ENCODE results near the gene CD96.
A peak's percentile ranks its signal among the peaks of the same experiment; 100 is the strongest.

Gene CD96

DNA sequence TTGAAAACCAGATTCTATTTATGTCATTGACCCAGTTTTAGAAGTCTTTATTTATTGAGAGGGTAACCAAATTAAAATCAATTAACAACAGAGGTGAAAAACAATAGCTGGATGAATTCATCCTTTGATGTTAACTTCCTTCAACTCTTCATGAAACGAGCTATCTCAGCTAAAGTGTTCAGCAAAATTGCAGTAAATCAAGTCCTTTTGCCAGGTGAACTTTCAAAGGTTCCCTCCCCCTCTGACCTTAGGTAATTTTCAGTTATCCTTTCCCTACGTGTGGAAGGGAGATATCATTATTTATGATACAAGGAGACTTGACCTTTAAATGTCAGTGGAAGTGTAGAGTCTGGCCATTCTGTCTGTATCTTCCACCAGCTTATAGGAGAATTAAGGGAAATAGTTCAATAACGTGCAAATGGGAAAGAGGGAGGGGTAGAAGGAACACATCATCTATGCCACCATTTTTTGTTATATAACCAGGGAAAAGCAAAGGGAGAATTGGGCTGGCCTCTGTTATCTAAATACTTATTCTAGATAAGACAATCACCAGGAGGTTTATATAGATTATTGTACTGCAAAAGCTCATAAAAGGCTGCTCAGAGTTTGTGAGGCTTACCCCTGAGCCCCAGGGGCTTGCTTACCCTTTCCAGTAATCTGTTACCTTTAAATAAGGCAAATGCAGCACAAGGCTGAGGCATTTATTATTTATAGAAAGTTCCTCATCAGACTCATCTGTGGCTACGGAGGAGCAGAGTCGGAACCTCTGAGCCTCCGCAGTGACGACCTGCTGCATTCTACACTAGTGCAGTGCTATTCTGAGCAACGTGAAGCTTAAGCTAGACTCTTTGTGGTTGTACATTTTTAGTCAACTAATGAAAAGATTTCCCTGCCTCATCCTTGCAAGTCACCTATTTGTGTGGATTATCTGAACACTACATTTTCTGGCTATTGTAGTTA is 150.9 kb downstream of the CD96 start:
- no peak overlapping the region for H3K4me3 ChIP-seq (ENCODE audit: extremely low read depth, insufficient read depth, low read length, poor library complexity, severe bottlenecking)
- H3K9me3 ChIP-seq (ENCODE audit: control insufficient read depth, low read length): no peaks in the 10 kb centered on the region
- 93 to 96% methylated on average over 4 to 5 of the region's 8 CpGs for WGBS, 2 experiments (ENCODE audit: insufficient coverage in 2 of 2)
- H3K27ac ChIP-seq (ENCODE audit: low read depth, low read length, severe bottlenecking): no peak overlapping the region
- H3K36me3 ChIP-seq (ENCODE audit: control insufficient read depth, insufficient read depth, low read length): no peaks in the 10 kb centered on the region
- H3K4me1 ChIP-seq (ENCODE audit: control insufficient read depth, insufficient read depth, low read length, poor library complexity, severe bottlenecking): peaks cover 57% of the 10 kb centered on the region

DNA sequence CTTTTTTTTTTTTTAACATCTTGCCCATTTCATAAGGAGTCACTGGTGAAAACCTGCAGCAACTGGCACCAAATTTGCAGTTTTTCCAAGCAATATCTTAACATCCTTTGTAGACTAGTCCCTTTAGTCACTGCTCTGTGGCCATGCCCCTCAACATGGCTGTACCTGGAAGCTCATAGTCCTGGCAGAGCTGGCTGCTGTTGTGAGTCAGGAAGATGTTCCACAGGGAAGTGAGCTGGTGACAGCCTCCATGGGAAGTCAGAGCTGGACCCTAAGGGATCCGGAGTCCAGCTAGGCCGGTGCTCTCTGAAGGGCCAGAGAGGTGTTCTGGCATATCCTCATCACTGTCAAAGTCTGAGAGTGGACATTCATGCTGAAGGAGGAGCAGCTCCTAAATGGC is 152.5 kb downstream of the CD96 start:
- peaks cover 56% of the 10 kb centered on the region for H3K4me1 ChIP-seq (ENCODE audit: control insufficient read depth, insufficient read depth, low read length, poor library complexity, severe bottlenecking)
- 100% methylated on average over 2 of the region's 2 CpGs for WGBS, 2 experiments (ENCODE audit: insufficient coverage in 2 of 2)
- no peaks in the 10 kb centered on the region for H3K36me3 ChIP-seq (ENCODE audit: control insufficient read depth, insufficient read depth, low read length)
- H3K27ac ChIP-seq (ENCODE audit: low read depth, low read length, severe bottlenecking): no peak overlapping the region
- H3K9me3 ChIP-seq (ENCODE audit: control insufficient read depth, low read length): no peaks in the 10 kb centered on the region
- H3K4me3 ChIP-seq (ENCODE audit: extremely low read depth, insufficient read depth, low read length, poor library complexity, severe bottlenecking): no peak overlapping the region

DNA sequence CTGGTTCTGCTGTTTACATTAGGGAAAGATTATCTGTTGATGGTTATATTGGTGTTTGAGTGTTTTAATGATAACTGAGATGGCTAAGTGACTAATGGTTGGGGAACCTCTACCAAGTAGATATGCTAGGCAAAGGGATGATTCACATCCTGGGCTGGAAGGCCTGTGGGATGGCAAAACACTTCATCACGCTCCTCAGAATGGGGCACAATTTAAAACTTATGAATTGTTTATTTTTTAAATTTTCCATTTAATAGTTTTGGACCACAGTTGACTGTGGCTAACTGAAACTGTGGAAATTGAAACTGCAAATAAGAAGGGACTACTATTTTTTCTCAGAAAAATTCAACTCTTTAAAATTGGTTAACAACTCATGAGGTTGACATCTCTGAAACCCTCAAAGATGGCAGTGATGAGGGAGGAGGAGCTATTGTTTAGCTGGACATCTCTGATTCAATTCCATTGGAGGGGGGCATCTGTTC is 153.7 kb downstream of the CD96 start:
- WGBS, 2 experiments (ENCODE audit: insufficient coverage in 2 of 2): no CpG with 5 or more reads among the region's 1 CpG
- no peaks in the 10 kb centered on the region for H3K36me3 ChIP-seq (ENCODE audit: control insufficient read depth, insufficient read depth, low read length)
- H3K9me3 ChIP-seq (ENCODE audit: control insufficient read depth, low read length): no peaks in the 10 kb centered on the region
- peak overlapping the region; percentile 37 for H3K27ac ChIP-seq (ENCODE audit: low read depth, low read length, severe bottlenecking)
- H3K4me3 ChIP-seq (ENCODE audit: extremely low read depth, insufficient read depth, low read length, poor library complexity, severe bottlenecking): no peak overlapping the region
- H3K4me1 ChIP-seq (ENCODE audit: control insufficient read depth, insufficient read depth, low read length, poor library complexity, severe bottlenecking): peaks cover 48% of the 10 kb centered on the region

DNA sequence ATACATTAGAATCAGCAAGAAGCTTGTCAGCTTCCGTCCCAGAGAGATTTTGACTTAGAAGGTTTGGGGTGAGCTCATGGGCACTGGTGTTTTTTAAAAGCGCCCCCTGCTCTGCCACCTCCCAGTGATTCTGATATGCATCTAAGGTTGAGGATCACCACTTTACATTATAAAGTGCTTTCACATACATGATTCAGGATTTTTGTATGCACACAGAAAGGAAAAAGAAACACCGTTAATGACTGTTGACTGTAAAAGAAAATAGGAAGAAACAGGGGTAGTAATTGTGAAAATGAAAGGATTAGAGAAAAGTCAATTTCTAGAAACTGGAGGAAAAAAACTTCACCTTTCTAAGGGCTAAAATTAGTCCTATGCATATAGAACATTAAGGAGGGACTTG is 158.1 kb downstream of the CD96 start:
- no peaks in the 10 kb centered on the region for H3K36me3 ChIP-seq (ENCODE audit: control insufficient read depth, insufficient read depth, low read length)
- 40 to 100% methylated on average over 2 of the region's 3 CpGs for WGBS, 2 experiments (ENCODE audit: insufficient coverage in 2 of 2)
- peaks cover 22% of the 10 kb centered on the region for H3K4me1 ChIP-seq (ENCODE audit: control insufficient read depth, insufficient read depth, low read length, poor library complexity, severe bottlenecking)
- H3K9me3 ChIP-seq (ENCODE audit: control insufficient read depth, low read length): no peaks in the 10 kb centered on the region
- H3K4me3 ChIP-seq (ENCODE audit: extremely low read depth, insufficient read depth, low read length, poor library complexity, severe bottlenecking): no peak overlapping the region
- no peak overlapping the region for H3K27ac ChIP-seq (ENCODE audit: low read depth, low read length, severe bottlenecking)

DNA sequence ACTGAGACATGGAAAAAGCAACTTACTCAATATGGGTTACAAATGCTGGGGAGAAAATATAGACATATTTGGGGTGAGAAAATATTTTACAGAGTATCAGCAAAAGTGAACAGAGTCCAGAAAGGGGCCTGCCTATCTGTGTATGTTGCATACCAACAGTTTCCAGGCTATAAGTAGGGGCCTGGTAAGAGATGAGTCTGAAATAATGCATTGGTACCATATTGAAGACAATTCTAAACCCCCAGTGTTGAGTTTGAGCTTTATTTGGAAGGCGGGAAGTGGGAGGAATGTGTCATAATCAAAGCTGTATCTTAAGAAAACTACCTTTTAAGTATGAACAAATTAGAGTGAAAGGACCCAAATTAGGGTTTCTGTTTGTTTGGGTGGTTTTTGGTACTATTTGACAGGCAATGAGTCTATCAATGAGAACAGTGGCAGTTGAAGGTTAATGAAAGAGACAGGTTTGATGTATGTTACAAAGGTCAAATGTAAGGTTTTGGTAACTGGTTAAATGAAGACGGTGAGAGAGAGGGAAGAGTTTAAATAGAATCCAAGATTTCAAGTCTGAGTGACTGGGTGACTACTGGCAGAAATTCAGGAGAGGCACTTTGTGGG is 159.4 kb downstream of the CD96 start:
- H3K36me3 ChIP-seq (ENCODE audit: control insufficient read depth, insufficient read depth, low read length): no peaks in the 10 kb centered on the region
- H3K27ac ChIP-seq (ENCODE audit: low read depth, low read length, severe bottlenecking): no peak overlapping the region
- 76 to 100% methylated on average over 1 of the region's 2 CpGs for WGBS, 2 experiments (ENCODE audit: insufficient coverage in 2 of 2)
- H3K4me3 ChIP-seq (ENCODE audit: extremely low read depth, insufficient read depth, low read length, poor library complexity, severe bottlenecking): no peak overlapping the region
- no peaks in the 10 kb centered on the region for H3K9me3 ChIP-seq (ENCODE audit: control insufficient read depth, low read length)
- peaks cover 12% of the 10 kb centered on the region for H3K4me1 ChIP-seq (ENCODE audit: control insufficient read depth, insufficient read depth, low read length, poor library complexity, severe bottlenecking)
